DMS153 treated with DMSO at 0.1 percent for 48 hours (cell line): ENCODE data around the gene CNPY4.
"Not testable (repeated sequence)": the region's sequence is repeated elsewhere in the genome, so short reads cannot be mapped to it uniquely, and the experiment has no call there.

Source experiments
- DNase-seq: peaks from one replicate; lab custom pipeline; 2025; ENCODE audit not compliant: unreplicated experiment; lab: John Stamatoyannopoulos, UW

Gene CNPY4

GRCh38 chr7:100118388-100119071 lies 904 bp upstream of the CNPY4 start:
- DNase-seq, result no peak

- peak; percentile 31 for DNase-seq
These were observed 717 bp downstream of the CNPY4 start for GRCh38 chr7:100119970-100120732.

- no peak for DNase-seq
These were observed 1.3 kb downstream of the CNPY4 start for GRCh38 chr7:100120733-100121036.

DNA sequence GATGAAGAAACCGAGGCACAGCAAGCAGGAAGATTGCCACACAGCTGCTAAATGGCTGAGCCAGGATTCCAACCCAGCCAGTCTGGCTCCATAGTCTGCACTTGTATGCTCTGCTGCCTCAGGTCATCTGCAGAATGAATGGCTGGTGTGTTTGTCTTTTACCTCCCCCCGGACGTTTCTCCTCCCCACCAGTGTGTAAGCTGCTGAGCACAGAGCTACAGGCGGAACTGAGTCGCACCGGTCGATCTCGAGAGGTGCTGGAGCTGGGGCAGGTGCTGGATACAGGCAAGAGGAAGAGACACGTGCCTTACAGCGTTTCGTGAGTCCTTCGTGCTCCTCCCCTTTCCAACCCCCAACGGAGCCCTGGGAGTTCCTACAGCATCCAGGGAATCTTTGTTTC lies 2.6 kb downstream of the CNPY4 start:
- DNase-seq, result peak; percentile 91

- no peak for DNase-seq
These were observed 3.1 kb downstream of the CNPY4 start for GRCh38 chr7:100122568-100122967.

DNA sequence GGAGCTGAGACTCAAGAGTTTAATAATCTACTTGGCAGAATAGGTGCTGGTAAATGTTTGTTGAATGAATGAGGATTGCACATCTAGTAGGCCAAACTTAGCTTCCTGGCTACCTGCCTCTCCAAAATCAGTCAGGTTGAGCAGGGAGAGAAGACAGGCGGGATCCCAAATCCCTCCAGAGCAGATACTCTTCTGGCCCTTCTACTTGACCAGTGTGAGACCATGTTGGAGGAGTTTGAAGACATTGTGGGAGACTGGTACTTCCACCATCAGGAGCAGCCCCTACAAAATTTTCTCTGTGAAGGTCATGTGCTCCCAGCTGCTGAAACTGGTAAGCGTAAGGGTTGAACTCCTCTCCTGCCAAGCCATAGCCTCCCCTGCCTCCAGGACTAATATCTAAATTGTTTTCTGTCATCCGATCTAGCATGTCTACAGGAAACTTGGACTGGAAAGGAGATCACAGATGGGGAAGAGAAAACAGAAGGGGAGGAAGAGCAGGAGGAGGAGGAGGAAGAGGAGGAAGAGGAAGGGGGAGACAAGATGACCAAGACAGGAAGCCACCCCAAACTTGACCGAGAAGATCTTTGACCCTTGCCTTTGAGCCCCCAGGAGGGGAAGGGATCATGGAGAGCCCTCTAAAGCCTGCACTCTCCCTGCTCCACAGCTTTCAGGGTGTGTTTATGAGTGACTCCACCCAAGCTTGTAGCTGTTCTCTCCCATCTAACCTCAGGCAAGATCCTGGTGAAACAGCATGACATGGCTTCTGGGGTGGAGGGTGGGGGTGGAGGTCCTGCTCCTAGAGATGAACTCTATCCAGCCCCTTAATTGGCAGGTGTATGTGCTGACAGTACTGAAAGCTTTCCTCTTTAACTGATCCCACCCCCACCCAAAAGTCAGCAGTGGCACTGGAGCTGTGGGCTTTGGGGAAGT lies 5.1 kb downstream of the CNPY4 start:
- DNase-seq, result no peak

DNA sequence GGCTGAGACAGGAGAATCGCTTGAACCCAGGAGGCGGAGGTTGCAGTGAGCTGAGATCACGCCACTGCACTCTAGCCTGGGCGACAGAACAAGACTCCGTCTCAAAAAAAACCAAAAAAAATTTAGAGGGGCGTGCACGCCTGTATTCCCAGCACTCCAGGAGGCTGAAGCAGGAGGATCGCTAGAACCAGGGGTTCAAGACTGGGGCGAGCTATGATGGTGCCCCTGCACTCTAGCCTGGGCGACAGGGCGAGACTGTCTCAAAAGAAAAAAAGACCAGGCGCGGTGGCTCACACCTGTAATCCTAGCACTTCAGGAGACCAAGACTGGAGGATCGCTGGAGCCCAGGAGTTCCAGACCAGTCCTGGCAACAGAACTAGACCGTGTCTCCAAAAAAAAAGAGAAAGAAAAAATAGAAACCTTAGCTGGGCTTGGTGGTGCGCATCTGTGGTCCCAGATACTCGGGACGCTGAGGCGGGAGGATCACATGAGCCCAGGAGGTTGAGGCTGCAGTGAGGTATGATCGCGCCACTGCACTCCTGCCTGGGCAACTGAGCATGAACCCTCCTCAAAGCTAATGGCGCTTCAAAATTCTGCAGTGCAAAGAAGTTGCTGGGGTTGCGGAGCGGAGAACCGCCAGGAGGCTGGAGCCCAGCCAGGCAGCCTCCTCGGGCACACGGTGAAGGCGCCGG lies 7.0 kb downstream of the CNPY4 start:
- DNase-seq, result peak; percentile 61

- peak; percentile 80 for DNase-seq
These were observed 7.8 kb downstream of the CNPY4 start, which contains the start of gene MBLAC1 for GRCh38 chr7:100126931-100127865. Gene MBLAC1 (plus strand): TSS chr7:100126967. CDS start chr7:100127396, 429 bp downstream.

- DNase-seq, result no peak
These were observed 8.6 kb downstream of the CNPY4 start for GRCh38 chr7:100127866-100128636.

DNA sequence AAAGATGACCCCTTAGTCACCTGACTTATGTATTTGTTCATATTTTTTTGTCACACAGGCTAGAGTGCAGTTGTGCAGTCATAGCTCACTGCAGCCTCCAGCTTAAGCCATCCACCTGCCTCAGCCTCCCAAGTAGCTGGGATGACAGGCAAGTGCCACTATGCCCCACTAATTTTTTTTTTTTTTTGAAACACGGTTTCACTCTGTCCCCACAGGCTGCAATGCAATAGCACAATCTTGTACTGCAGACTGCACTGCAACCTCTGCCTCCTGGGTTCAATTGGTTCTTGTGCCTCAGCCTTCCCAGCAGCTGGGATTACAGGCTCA lies 9.2 kb downstream of the CNPY4 start:
- DNase-seq, result no peak

DNA sequence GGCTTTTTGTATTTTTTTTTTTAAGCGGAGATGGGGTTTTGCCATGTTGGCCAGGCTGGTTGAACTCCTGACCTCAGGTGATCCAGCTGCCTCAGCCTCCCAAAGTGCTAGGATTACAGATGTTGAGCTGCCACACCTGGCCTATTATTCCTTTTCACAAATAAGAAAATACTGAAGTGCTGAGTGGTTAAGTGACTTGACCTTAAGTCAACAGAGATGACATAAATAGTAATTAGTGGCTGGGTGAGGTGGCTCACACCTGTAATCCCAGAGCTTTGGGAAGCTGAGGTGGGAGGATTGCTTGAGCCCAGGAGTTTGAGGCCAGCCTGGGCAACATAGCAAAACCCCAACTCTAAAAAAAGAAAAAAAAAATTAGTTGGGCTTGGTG lies 10.8 kb downstream of the CNPY4 start:
- not testable (repeated sequence) for DNase-seq

- peak; percentile 52 for DNase-seq
These were observed 11.4 kb downstream of the CNPY4 start for GRCh38 chr7:100130608-100131453.

- no peak for DNase-seq
These were observed 12.7 kb downstream of the CNPY4 start for GRCh38 chr7:100132126-100132525.

DNA sequence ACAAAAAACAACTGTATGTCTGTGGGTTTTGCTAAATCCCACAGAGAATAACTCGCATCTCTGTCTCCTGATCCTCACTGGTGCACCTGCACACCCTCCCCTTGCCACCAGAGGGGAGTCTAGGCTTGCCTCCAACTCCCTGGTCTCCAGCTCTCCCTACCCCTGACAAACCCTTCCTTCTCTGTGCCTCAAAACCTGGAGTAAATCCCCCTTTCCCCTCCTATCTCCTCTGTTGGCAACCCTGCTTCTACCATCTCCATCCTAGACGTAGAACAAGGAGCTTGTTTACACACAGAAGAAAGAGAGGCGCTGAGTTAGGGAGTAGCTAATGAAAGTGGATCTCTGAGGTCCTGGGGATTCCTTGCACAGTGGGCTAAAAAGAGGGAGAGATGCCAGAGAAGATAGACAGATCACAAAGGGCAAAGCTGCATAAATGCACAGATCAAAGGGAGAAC lies 13.3 kb downstream of the CNPY4 start:
- peak; percentile 47 for DNase-seq

DNA sequence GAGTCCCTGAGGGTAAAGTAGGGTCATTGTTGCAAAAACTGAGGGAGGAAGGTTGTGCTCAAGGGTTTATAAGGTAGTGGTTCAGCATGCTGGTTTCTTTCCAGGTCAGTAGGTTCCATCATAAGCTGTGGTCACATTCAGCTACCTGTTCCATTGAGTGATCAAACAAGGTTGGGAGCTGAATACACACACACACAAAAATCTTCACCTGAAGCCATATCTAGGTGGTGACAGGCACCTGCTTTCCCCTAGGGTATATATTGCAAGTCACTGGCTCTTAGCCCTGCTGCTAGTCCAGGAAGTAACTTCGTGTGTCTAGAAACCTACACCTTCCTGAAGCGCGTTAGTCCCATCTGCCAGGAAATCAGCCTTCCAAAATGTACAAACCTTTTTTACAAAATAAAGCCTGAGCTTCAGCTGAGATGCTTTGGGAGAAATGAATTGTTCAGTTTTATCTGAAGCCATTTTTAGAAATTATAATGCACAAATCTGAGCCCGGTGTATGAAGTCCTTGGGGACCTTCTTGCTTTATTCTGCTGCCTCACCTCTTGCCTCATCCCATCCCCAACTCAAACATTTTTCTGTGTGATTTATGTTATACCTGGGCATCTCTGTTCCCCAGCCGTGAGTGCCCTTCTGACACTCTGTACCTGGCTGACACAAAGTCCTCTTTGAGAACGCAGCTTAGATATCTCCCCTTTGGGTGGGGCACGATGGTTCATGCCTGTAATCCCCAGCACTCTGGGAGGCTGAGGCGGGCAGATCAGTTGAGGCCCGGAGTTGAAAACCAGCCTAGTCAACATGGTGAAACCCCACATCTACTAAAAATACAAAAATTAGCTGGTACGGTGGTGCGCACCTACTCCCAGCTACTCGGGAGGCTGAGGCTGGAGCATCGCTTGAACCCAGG lies 18.7 kb downstream of the CNPY4 start:
- DNase-seq, result no peak

GRCh38 chr7:100141555-100141949 lies 22.1 kb downstream of the CNPY4 start:
- DNase-seq, result no peak

DNA sequence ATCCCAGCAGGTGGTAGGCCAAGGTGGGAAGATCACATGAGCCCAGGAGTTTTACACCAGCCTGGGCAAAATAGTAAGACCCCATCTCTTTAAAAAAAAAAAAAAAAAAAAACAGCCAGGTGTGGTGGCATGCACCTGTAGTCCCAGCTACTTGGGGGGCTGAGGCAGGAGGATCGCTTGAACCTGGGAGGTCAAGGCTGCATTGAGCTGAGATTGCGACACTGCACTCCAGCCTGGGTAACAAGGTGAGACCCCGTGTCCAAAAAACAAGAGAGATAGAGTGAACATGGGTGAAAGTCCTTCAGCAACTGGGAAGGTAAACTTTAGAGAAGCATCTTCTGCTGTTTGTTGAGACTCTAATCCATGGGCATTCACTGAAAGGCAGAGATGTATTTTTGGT lies 23.0 kb downstream of the CNPY4 start:
- DNase-seq, result no peak
